K562 (cell line): ENCODE measurements around the gene PCP4L1. TPM values are rescaled to one million over a fixed set of nuclear protein-coding genes. Genes with fewer than 3 reads are reported as not detected.
A peak's percentile ranks its signal among the peaks of the same experiment; 100 is the strongest.

ENCODE experiments used
- ADNP ChIP-seq: fragments of 200-800 bp; sonication (Bioruptor generic); IDR thresholded peaks from 2 replicates; pipeline ENCODE4 v1.6.1; 2016; ENCODE audit warnings: missing genetic modification characterization, missing compliant biosample characterization
- ARNT ChIP-seq, 2 experiments: fragments of 450-650 bp; IDR thresholded peaks; 2 replicates each; pipeline ENCODE4 v1.6.1; 2016; ENCODE audit warnings: mild to moderate bottlenecking in 1 of 2
- CBFB ChIP-seq: sonication (generic); formaldehyde crosslinking; IDR thresholded peaks from 2 replicates; pipeline ENCODE4 v1.4.0; 2020; ENCODE audit warnings: mild to moderate bottlenecking, missing genetic modification reagents
- CHD2 ChIP-seq: IDR thresholded peaks from 2 replicates; pipeline ENCODE4 v1.6.1; 2011; ENCODE audit warnings: low read depth, low read length
- HSF4 ChIP-seq: fragments of 250-450 bp; sonication (Bioruptor Pico); IDR thresholded peaks from 2 replicates; pipeline ENCODE4 v2.1.2; 2022; ENCODE audit warnings: mild to moderate bottlenecking, moderate library complexity, borderline replicate concordance
- NBN ChIP-seq: fragments of 450-650 bp; IDR thresholded peaks from 2 replicates; pipeline ENCODE4 v1.6.1; 2016; ENCODE audit warnings: low read depth, mild to moderate bottlenecking
- NFE2L1 ChIP-seq: fragments of 450-650 bp; IDR thresholded peaks from 2 replicates; pipeline ENCODE4 v1.6.1; 2016; ENCODE audit warnings: missing genetic modification characterization, low read depth, mild to moderate bottlenecking, missing compliant biosample characterization, moderate library complexity, borderline replicate concordance
- NR4A1 ChIP-seq, 2 experiments: fragments of 250-450 bp in 1 of 2; fragments of 450-650 bp in 1 of 2; sonication (Bioruptor Pico) in 1 of 2; IDR thresholded peaks; 2 replicates each; pipeline versions ENCODE4 v1.4.0 to v1.6.1; 2016 to 2020; ENCODE audit warnings: mild to moderate bottlenecking in 2 of 2, missing compliant biosample characterization in 1 of 2, missing genetic modification characterization in 1 of 2, moderate library complexity in 1 of 2
- PHB2 ChIP-seq: fragments of 450-650 bp; IDR thresholded peaks from 2 replicates; pipeline ENCODE4 v1.6.1; 2017; ENCODE audit warnings: low read depth
- RUNX1 ChIP-seq: sonication (generic); IDR thresholded peaks from 2 replicates; pipeline ENCODE4 v1.6.1; 2016; ENCODE audit warnings: antibody characterized with exemption, low read depth
- SMARCC2 ChIP-seq: fragments of 450-650 bp; IDR thresholded peaks from 2 replicates; pipeline ENCODE4 v1.6.1; 2017; ENCODE audit warnings: antibody characterized with exemption, moderate library complexity, mild to moderate bottlenecking, low read depth
- polyA plus RNA-seq, 8 experiments: library from polyadenylated mRNA; depleted of rRNA in 4 of 8; stranded (reverse) in 5 of 8; unstranded in 3 of 8; fragments of >200 nt; fragmentation: Nextera tagmentation in 2 of 8; fragmentation: Illumina TruSeq in 1 of 8; extraction: Ambion mirVana in 2 of 8; extraction: Trizol in 1 of 8; gene quantifications; 2 replicates each; pipeline versions ENCODE4 v1.2.1 to v1.2.3, GENCODE V29; 2011 to 2014; ENCODE audit warnings: inconsistent platforms in 1 of 8, missing spikeins in 1 of 8
- total RNA-seq, 7 experiments: library from RNA; depleted of rRNA in 6 of 7; stranded (reverse); fragments of >200 nt in 6 of 7; fragmentation: Illumina TruSeq in 2 of 7; extraction: Trizol in 2 of 7; gene quantifications; 2 replicates each; pipeline versions ENCODE4 v1.2.1 to v1.2.3, GENCODE V29; 2011 to 2021; ENCODE audit warnings: low replicate concordance in 1 of 7
- TF ChIP-seq, protein P1 (sequence below): fragments of 450-650 bp; IDR thresholded peaks from 2 replicates; pipeline ENCODE4 v1.6.1; 2014; ENCODE audit warnings: low read depth, mild to moderate bottlenecking, moderate library complexity, borderline replicate concordance
- TF ChIP-seq, protein P2 (sequence below): fragments of 200-600 bp; sonication (generic); IDR thresholded peaks from one replicate; pipeline ENCODE4 v1.6.1; 2012; ENCODE audit warnings: mild to moderate bottlenecking, low read depth, low read length, inconsistent platforms
- TF ChIP-seq, protein P3 (sequence below): fragments of 450-650 bp; IDR thresholded peaks from 2 replicates; pipeline ENCODE4 v1.6.1; 2018; ENCODE audit warnings: mild to moderate bottlenecking, low read depth; ENCODE audit not compliant: partially characterized antibody

The PCP4L1 gene
- total and polyA plus RNA-seq, 9 of the 15 experiments (the other 6 are each of a cell fraction or from before 2014, with no cell fraction given), result not detected

DNA sequence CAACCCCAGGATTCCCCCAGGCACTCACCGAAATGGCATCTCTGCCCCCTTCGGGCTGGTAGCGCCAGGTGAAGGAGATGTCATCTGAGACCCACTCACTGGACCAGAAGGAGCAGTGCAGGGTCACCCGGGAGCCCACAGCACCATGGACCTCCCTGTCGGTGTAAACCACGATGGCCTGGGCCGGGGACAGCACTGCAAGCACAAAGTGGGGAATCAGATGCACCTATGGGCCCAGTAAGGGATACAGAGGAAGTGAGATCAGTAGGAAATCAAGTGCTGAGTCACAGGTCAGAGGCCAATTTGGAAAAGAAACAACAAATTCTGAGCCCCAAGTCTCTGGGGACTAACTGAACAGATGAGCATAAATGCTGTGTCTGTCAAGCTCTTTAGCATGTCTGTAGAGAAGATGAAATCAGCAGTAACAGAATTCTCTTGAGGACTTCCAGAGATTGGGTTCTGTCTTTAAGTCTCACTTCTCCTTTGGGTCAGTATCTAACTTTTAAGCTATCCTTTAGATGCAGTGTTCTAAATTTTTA, 48.8 kb downstream of the PCP4L1 start (continued):
- TF ChIP-seq NFE2L1 (tag), result peak; percentile 72
- TF ChIP-seq RUNX1, result no peak
- TF ChIP-seq, protein P1, sequence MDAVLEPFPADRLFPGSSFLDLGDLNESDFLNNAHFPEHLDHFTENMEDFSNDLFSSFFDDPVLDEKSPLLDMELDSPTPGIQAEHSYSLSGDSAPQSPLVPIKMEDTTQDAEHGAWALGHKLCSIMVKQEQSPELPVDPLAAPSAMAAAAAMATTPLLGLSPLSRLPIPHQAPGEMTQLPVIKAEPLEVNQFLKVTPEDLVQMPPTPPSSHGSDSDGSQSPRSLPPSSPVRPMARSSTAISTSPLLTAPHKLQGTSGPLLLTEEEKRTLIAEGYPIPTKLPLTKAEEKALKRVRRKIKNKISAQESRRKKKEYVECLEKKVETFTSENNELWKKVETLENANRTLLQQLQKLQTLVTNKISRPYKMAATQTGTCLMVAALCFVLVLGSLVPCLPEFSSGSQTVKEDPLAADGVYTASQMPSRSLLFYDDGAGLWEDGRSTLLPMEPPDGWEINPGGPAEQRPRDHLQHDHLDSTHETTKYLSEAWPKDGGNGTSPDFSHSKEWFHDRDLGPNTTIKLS, result no peak
- no peak for TF ChIP-seq SMARCC2
- no peak for TF ChIP-seq ADNP (tag)
- no peak for TF ChIP-seq CHD2
- TF ChIP-seq, protein P2, sequence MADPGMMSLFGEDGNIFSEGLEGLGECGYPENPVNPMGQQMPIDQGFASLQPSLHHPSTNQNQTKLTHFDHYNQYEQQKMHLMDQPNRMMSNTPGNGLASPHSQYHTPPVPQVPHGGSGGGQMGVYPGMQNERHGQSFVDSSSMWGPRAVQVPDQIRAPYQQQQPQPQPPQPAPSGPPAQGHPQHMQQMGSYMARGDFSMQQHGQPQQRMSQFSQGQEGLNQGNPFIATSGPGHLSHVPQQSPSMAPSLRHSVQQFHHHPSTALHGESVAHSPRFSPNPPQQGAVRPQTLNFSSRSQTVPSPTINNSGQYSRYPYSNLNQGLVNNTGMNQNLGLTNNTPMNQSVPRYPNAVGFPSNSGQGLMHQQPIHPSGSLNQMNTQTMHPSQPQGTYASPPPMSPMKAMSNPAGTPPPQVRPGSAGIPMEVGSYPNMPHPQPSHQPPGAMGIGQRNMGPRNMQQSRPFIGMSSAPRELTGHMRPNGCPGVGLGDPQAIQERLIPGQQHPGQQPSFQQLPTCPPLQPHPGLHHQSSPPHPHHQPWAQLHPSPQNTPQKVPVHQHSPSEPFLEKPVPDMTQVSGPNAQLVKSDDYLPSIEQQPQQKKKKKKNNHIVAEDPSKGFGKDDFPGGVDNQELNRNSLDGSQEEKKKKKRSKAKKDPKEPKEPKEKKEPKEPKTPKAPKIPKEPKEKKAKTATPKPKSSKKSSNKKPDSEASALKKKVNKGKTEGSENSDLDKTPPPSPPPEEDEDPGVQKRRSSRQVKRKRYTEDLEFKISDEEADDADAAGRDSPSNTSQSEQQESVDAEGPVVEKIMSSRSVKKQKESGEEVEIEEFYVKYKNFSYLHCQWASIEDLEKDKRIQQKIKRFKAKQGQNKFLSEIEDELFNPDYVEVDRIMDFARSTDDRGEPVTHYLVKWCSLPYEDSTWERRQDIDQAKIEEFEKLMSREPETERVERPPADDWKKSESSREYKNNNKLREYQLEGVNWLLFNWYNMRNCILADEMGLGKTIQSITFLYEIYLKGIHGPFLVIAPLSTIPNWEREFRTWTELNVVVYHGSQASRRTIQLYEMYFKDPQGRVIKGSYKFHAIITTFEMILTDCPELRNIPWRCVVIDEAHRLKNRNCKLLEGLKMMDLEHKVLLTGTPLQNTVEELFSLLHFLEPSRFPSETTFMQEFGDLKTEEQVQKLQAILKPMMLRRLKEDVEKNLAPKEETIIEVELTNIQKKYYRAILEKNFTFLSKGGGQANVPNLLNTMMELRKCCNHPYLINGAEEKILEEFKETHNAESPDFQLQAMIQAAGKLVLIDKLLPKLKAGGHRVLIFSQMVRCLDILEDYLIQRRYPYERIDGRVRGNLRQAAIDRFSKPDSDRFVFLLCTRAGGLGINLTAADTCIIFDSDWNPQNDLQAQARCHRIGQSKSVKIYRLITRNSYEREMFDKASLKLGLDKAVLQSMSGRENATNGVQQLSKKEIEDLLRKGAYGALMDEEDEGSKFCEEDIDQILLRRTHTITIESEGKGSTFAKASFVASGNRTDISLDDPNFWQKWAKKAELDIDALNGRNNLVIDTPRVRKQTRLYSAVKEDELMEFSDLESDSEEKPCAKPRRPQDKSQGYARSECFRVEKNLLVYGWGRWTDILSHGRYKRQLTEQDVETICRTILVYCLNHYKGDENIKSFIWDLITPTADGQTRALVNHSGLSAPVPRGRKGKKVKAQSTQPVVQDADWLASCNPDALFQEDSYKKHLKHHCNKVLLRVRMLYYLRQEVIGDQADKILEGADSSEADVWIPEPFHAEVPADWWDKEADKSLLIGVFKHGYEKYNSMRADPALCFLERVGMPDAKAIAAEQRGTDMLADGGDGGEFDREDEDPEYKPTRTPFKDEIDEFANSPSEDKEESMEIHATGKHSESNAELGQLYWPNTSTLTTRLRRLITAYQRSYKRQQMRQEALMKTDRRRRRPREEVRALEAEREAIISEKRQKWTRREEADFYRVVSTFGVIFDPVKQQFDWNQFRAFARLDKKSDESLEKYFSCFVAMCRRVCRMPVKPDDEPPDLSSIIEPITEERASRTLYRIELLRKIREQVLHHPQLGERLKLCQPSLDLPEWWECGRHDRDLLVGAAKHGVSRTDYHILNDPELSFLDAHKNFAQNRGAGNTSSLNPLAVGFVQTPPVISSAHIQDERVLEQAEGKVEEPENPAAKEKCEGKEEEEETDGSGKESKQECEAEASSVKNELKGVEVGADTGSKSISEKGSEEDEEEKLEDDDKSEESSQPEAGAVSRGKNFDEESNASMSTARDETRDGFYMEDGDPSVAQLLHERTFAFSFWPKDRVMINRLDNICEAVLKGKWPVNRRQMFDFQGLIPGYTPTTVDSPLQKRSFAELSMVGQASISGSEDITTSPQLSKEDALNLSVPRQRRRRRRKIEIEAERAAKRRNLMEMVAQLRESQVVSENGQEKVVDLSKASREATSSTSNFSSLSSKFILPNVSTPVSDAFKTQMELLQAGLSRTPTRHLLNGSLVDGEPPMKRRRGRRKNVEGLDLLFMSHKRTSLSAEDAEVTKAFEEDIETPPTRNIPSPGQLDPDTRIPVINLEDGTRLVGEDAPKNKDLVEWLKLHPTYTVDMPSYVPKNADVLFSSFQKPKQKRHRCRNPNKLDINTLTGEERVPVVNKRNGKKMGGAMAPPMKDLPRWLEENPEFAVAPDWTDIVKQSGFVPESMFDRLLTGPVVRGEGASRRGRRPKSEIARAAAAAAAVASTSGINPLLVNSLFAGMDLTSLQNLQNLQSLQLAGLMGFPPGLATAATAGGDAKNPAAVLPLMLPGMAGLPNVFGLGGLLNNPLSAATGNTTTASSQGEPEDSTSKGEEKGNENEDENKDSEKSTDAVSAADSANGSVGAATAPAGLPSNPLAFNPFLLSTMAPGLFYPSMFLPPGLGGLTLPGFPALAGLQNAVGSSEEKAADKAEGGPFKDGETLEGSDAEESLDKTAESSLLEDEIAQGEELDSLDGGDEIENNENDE, result no peak
- TF ChIP-seq NR4A1 (CRISPR knock-in tag; IDR thresholded peaks at IDR 0.05), result no peak
- TF ChIP-seq NR4A1 (tag; IDR thresholded peaks at IDR 0.05), result peak; percentile 61
- TF ChIP-seq HSF4, result no peak
- no peak for TF ChIP-seq PHB2
- TF ChIP-seq NBN, result no peak
- no peak for TF ChIP-seq CBFB (CRISPR knock-in tag)
- TF ChIP-seq ARNT (IDR thresholded peaks at IDR 0.05), result no peak
- TF ChIP-seq, protein P3, sequence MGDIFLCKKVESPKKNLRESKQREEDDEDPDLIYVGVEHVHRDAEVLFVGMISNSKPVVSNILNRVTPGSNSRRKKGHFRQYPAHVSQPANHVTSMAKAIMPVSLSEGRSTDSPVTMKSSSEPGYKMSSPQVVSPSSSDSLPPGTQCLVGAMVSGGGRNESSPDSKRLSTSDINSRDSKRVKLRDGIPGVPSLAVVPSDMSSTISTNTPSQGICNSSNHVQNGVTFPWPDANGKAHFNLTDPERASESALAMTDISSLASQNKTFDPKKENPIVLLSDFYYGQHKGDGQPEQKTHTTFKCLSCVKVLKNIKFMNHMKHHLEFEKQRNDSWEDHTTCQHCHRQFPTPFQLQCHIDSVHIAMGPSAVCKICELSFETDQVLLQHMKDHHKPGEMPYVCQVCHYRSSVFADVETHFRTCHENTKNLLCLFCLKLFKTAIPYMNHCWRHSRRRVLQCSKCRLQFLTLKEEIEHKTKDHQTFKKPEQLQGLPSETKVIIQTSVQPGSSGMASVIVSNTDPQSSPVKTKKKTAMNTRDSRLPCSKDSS, result no peak
